ENCODE results near the gene FIGN. TPM values are rescaled to one million over a fixed set of nuclear protein-coding genes. Genes with fewer than 3 reads are reported as not detected.

The FIGN gene
- polyA plus RNA-seq, 1 donor from 2014 or later = 0.71 TPM

DNA sequence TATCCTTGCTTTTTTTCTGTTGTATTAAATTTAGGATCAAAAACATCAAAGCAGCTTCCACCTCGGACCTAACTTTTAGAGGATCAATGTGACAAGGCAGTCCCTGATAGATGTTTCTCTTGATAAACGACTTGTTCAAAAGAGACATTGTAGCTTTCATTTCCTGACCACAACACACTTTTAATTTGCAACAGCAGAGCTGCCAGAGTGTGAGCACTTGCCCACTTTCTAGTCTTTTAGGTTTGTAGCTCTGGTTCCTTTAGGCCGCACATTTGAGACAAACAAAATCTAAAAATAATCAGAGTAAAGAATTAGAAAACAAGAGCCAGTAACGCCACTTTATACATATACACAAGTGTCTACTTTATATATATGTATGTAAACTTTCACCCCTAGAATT is 3.1 kb downstream of the FIGN start:
- H3F3A ChIP-seq (ENCODE audit: insufficient read depth, low read length, poor library complexity, severe bottlenecking) = peaks cover 7% of the 10 kb centered on the region
- no peaks in the 10 kb centered on the region for H4K20me1 ChIP-seq (ENCODE audit: insufficient read depth)
- no peak overlapping the region for H3K4me3 ChIP-seq (ENCODE audit: low read length)
- no peaks in the 10 kb centered on the region for H3K9me3 ChIP-seq (ENCODE audit: low read length)
- H3K9me2 ChIP-seq (ENCODE audit: insufficient read depth, low read length) = no peaks in the 10 kb centered on the region
- no peak overlapping the region for H2AFZ ChIP-seq (ENCODE audit: low read depth, low read length)
- H3K4me2 ChIP-seq (ENCODE audit: low read length) = no peak overlapping the region
- no peak overlapping the region for H3K27ac ChIP-seq (ENCODE audit: low read length)
- H3K27me3 ChIP-seq (ENCODE audit: insufficient read depth, low read depth, low read length) = peaks cover 12% of the 10 kb centered on the region
- TF ChIP-seq MXI1 (conservative IDR thresholded peaks at IDR 0.05; ENCODE audit: poor library complexity, severe bottlenecking) (no peak), POLR2AphosphoS5 (IDR thresholded peaks at IDR 0.05) (no peak), EZH2 (IDR thresholded peaks at IDR 0.05; ENCODE audit: borderline replicate concordance, insufficient read depth, low read length, poor library complexity, severe bottlenecking) (no peak), TAF1 (IDR thresholded peaks at IDR 0.05; ENCODE audit: low read depth) (no peak)
- TF ChIP-seq, protein P1, sequence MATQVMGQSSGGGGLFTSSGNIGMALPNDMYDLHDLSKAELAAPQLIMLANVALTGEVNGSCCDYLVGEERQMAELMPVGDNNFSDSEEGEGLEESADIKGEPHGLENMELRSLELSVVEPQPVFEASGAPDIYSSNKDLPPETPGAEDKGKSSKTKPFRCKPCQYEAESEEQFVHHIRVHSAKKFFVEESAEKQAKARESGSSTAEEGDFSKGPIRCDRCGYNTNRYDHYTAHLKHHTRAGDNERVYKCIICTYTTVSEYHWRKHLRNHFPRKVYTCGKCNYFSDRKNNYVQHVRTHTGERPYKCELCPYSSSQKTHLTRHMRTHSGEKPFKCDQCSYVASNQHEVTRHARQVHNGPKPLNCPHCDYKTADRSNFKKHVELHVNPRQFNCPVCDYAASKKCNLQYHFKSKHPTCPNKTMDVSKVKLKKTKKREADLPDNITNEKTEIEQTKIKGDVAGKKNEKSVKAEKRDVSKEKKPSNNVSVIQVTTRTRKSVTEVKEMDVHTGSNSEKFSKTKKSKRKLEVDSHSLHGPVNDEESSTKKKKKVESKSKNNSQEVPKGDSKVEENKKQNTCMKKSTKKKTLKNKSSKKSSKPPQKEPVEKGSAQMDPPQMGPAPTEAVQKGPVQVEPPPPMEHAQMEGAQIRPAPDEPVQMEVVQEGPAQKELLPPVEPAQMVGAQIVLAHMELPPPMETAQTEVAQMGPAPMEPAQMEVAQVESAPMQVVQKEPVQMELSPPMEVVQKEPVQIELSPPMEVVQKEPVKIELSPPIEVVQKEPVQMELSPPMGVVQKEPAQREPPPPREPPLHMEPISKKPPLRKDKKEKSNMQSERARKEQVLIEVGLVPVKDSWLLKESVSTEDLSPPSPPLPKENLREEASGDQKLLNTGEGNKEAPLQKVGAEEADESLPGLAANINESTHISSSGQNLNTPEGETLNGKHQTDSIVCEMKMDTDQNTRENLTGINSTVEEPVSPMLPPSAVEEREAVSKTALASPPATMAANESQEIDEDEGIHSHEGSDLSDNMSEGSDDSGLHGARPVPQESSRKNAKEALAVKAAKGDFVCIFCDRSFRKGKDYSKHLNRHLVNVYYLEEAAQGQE (IDR thresholded peaks at IDR 0.05; ENCODE audit: borderline replicate concordance) = no peak
- TF ChIP-seq, protein P2, sequence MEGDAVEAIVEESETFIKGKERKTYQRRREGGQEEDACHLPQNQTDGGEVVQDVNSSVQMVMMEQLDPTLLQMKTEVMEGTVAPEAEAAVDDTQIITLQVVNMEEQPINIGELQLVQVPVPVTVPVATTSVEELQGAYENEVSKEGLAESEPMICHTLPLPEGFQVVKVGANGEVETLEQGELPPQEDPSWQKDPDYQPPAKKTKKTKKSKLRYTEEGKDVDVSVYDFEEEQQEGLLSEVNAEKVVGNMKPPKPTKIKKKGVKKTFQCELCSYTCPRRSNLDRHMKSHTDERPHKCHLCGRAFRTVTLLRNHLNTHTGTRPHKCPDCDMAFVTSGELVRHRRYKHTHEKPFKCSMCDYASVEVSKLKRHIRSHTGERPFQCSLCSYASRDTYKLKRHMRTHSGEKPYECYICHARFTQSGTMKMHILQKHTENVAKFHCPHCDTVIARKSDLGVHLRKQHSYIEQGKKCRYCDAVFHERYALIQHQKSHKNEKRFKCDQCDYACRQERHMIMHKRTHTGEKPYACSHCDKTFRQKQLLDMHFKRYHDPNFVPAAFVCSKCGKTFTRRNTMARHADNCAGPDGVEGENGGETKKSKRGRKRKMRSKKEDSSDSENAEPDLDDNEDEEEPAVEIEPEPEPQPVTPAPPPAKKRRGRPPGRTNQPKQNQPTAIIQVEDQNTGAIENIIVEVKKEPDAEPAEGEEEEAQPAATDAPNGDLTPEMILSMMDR (IDR thresholded peaks at IDR 0.05; ENCODE audit: poor library complexity, severe bottlenecking) = no peak
- no peak overlapping the region for H3K9ac ChIP-seq (ENCODE audit: low read length)
- H3K36me3 ChIP-seq (ENCODE audit: insufficient read depth, low read length) = no peaks in the 10 kb centered on the region
- H3K79me2 ChIP-seq (replicated peaks; ENCODE audit: insufficient read depth, low read length) = peaks cover 60% of the 10 kb centered on the region

DNA sequence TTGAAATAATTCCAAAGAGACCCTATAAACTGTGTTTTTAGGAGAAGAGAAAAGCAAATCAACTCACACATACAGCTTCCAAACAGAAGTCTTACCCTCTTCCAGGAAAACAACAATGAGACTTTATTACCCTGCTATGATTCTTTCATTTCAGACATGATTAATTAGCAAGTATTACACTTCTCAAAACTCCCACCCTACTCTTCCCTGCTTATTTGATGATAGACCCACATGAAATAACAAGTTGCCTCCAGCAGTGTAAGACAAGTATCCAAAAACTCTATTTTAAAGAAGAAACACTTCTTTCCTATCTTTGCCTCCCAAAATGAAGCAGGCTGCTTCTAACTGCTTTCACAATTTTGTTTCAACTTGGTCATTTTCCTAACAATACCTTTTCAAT is 4.1 kb downstream of the FIGN start:
- H2AFZ ChIP-seq (ENCODE audit: low read depth, low read length) = no peak overlapping the region

More for the DNA sequence above, 4.1 kb downstream of the FIGN start:
- H3K4me3 ChIP-seq (ENCODE audit: low read length) = no peak overlapping the region
- H3K27me3 ChIP-seq (ENCODE audit: insufficient read depth, low read depth, low read length) = peaks cover 4% of the 10 kb centered on the region
- H3K36me3 ChIP-seq (ENCODE audit: insufficient read depth, low read length) = no peaks in the 10 kb centered on the region
- H3K79me2 ChIP-seq (replicated peaks; ENCODE audit: insufficient read depth, low read length) = peaks cover 66% of the 10 kb centered on the region
- TF ChIP-seq EZH2 (IDR thresholded peaks at IDR 0.05; ENCODE audit: borderline replicate concordance, insufficient read depth, low read length, poor library complexity, severe bottlenecking) = no peak
- TF ChIP-seq POLR2AphosphoS5 (IDR thresholded peaks at IDR 0.05) = no peak
- no peak for TF ChIP-seq TAF1 (IDR thresholded peaks at IDR 0.05; ENCODE audit: low read depth)
- TF ChIP-seq, protein P1 (IDR thresholded peaks at IDR 0.05; ENCODE audit: borderline replicate concordance) = no peak
- TF ChIP-seq, protein P2 (IDR thresholded peaks at IDR 0.05; ENCODE audit: poor library complexity, severe bottlenecking) = no peak
- TF ChIP-seq SMC3 (conservative IDR thresholded peaks at IDR 0.05; ENCODE audit: poor library complexity) = no peak
- no peak for TF ChIP-seq MXI1 (conservative IDR thresholded peaks at IDR 0.05; ENCODE audit: poor library complexity, severe bottlenecking)
- no peak for TF ChIP-seq EP300 (conservative IDR thresholded peaks at IDR 0.05; ENCODE audit: poor library complexity, severe bottlenecking)
- no peak for TF ChIP-seq RAD21 (conservative IDR thresholded peaks at IDR 0.05)
- H3K4me2 ChIP-seq (ENCODE audit: low read length) = no peak overlapping the region
- H4K20me1 ChIP-seq (ENCODE audit: insufficient read depth) = no peaks in the 10 kb centered on the region
- H3K27ac ChIP-seq (ENCODE audit: low read length) = no peak overlapping the region
- H3K9me2 ChIP-seq (ENCODE audit: insufficient read depth, low read length) = no peaks in the 10 kb centered on the region
- peaks cover 7% of the 10 kb centered on the region for H3F3A ChIP-seq (ENCODE audit: insufficient read depth, low read length, poor library complexity, severe bottlenecking)
- no peak overlapping the region for H3K9ac ChIP-seq (ENCODE audit: low read length)
- no peaks in the 10 kb centered on the region for H3K9me3 ChIP-seq (ENCODE audit: low read length)
